Stimulated activated CD8-positive, alpha-beta memory T cell treated with anti-CD3 and anti-CD28 coated beads, Interleukin-7, amount 100 ng/mL, for 48 hours (primary cell): ENCODE data around the gene CCDC106.

Experiments used
- DNase-seq, 2 donors: peaks; one replicate each; pipeline ENCODE4 v3.0.0-alpha.2; 2020; ENCODE audit warnings: low read depth in 1 of 2; ENCODE audit errors: extremely low read depth in 1 of 2

The CCDC106 gene

DNA sequence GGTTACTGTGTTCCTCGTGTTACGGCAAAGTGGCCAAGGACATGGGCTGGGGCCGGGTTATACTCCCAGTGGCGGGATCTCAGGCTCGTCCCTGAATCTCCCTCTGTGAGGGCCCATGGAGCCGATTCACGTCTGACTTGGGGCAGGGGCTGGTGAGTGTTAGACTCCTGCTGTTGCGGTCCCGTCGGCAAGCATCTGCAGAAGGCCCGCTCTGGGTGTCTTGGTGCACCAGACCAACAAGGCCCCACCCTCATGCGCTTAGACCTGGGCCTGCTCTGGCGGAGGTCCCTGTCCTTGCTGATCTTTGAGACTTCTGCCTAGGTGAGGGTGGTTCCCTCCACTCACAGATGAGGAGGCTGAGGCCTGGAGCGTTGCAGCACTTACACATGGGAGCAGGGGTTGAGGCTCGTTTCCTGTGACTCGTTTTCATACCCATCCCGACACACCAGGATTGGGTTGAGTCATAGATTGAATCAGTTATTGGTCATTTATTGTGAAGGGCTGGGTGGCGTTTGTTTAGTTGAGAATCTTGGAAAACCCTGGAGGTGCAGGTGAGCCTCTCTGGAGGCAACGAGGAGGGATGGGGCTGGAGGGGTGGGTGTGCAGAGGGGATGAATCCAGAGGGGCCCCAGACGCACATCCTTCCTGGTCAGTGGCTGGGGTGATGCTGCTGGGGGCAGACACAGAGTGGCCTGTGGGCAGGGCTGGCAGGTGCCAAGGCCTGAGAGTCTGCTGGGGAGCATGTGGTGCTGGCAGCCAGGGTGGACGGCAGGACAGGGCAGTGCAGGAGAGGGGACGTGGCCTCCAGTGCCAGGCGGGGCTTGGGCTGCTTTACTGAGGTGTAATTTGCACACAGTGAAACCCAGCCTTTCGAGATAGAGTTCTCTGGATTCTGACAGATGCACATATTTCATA, 31.6 kb downstream of the CCDC106 start:
- no peak for DNase-seq

DNA sequence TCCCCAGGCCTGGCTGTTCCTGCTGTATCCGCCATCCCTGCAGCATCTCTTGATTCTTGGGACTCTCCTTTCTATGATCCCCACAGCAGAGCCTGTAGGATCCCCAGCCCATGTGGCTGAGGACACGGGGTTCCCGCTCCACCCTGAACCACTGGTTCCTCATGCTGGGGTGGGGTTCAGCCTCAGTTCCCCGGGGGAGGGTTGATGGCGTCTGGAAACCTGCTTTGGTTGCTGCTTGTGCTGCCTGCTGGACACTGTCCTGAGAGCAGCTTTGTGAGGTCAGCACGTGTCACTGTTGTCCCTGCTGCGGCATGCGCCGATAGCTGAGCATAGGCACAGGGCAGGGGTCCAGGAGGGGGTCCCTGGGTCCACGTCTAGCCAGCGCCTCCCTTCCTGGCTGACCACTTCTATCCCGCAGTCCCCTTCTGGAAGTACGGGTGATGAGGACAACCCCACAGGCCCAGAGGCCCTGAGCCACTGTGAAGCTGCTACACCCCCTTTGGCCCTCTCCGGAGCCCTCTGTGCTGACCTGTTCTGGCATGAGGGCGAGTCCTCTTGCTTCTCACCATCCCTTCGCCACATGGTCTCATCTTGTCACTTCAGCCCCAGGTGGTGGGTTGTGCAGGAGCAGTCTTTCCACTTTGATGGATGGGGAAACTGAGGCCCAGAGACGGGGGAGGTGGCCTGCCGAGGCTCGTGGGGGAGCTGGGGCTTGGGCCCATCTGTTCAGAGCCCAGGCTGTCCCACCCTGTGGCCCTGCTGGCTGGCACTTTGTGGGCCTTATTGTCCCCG, 32.5 kb downstream of the CCDC106 start:
- DNase-seq, result no peak

DNA sequence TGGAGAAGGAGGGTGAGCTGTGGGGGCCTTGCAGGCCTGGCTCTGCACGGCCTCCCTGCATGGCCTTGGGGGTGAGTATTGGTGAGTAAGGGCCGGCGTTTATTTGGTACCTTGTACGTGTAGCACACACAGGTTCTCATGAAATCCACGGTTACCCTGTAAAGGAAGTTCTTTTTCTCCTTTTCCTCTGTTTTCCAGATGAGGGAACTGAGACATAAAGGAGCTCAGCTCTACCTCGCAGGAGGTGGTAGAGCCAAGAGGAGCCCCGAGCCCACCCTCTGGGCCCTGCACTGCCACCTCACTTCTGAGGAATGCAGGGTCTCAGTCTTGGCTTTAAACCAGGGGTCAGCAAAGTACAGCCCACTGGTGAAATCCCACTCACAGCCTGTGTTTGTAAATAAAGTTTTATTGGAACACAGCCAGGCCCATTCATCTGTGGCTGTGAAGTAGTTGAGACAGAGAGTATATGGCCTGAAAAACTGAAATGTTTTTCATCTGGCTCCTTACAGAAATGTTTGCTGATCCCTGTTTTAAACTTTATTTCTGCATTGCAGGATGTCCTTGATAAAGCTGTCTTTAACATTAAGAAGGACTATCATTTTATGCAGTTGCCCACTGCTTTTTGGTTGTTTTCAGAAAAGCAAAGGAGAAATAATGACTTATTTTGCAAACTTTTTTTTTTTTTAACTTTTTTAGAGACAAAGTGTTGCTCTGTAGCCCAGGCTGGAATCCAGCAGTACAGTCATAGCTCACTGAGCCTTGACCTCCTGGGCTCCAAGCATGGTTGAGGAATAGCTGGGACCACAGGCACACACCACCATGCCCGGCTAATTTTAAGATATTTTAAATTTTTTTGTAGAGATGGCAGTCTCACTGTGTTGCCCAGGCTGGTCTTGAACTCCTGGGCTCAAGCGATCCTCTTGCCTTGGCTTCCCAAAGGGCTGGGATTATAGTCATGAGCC, 33.4 kb downstream of the CCDC106 start:
- DNase-seq, result no peak

DNA sequence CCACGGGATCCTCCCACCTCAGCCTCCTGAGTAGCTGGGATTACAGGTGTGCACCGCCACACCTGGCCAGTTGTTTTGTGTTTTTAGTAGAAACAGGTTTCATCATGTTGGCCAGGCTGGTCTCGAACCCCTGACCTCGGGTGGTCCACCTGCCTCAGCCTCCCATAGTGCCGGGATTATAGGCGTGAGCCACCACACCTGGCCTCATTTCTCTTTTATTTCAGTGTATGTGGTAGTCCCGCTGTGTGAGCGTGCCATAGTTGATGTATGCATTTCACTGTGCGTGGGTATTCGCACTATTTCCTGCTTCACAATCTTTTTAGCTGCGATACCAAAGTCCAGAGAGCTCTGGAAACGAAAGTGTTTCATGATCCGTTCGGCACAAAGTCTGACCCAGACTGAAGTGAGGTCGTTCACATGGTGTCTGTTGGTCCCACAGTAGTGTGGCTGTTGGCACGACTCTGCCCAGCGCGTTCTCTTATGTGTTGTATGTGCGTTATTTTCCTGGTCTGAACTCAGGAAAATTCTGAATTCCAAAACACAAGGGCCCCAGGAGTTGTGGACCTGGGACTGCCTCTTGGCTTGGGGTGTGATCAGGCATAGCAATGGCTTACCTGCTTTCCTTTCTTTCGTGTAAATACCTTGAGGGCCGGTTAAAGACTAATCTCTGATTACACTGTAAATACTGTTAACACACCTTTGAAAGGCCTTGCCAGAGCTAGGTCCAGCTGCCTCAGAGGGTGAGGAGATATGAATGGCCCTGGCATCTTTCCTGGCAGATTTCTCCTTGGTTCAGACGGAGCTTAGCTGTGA, 35.6 kb downstream of the CCDC106 start:
- no peak for DNase-seq

DNA sequence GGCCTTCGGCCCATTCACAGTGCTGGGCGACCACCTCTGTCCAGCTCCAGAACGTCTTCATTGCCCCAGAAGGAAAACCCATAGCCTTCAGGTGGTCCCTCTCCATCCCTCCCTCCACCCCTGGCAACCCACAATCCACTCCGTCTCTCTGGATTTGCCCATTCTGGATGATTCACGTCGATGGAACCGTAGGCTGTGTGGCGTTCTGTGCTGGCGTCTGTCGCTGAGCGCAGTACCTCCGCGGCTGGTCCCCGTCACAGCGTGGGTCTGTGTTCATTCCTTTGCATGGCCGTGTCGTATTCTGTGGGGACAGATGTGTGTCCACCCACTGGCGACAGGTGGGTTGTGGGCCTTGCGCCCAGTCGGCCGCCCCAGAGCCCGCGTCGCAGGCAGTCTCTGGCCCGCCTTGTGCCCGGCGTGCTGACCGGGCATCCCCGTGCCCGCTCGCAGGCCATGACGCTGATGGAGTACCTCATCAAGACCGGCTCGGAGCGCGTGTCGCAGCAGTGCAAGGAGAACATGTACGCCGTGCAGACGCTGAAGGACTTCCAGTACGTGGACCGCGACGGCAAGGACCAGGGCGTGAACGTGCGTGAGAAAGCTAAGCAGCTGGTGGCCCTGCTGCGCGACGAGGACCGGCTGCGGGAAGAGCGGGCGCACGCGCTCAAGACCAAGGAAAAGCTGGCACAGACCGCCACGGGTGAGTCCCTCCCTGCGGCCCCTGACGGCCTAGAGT, 37.1 kb downstream of the CCDC106 start:
- no peak for DNase-seq

- no peak for DNase-seq
Measured at GRCh38 chr19:55685776-55686175, 37.8 kb downstream of the CCDC106 start.

GRCh38 chr19:55686311-55687050, 38.5 kb downstream of the CCDC106 start:
- DNase-seq, result no peak

- no peak for DNase-seq
Measured at GRCh38 chr19:55687281-55688201, 39.5 kb downstream of the CCDC106 start.

- no peak for DNase-seq
Measured at GRCh38 chr19:55688422-55689218, 40.6 kb downstream of the CCDC106 start.

DNA sequence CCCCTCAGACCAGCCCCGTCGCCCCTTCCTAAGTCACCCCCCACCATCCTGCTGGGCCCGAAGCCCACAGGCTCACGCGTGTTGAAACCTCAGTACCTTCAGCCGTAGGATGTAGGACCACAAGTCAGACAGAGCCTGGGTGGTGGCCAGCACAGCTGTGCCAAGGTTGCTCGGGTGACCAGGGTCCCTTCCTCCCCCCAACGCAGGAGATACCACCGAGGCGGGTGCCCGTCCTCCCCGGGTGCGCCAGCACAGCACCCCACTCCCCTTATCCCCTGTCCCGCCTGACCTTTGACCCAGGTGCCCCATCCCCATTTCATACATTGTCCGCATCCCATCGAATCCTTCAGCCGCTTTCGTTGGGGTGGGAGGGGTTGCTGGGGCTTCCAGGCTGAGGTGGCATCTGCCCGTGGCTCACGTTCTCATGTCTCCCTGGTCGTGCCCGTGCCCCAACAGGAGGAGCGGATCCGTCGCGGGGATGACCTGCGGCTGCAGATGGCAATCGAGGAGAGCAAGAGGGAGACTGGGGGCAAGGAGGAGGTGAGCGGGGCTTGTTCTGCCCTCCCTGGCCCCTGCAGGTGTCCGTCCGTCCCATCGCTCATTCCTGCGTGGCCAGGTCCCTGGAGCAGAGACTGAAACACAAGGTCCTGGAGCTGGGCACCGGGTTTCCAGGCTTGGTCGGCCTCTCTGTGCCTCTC, 41.5 kb downstream of the CCDC106 start:
- no peak for DNase-seq

- no peak for DNase-seq
Measured at GRCh38 chr19:55690109-55690768, 42.2 kb downstream of the CCDC106 start.

DNA sequence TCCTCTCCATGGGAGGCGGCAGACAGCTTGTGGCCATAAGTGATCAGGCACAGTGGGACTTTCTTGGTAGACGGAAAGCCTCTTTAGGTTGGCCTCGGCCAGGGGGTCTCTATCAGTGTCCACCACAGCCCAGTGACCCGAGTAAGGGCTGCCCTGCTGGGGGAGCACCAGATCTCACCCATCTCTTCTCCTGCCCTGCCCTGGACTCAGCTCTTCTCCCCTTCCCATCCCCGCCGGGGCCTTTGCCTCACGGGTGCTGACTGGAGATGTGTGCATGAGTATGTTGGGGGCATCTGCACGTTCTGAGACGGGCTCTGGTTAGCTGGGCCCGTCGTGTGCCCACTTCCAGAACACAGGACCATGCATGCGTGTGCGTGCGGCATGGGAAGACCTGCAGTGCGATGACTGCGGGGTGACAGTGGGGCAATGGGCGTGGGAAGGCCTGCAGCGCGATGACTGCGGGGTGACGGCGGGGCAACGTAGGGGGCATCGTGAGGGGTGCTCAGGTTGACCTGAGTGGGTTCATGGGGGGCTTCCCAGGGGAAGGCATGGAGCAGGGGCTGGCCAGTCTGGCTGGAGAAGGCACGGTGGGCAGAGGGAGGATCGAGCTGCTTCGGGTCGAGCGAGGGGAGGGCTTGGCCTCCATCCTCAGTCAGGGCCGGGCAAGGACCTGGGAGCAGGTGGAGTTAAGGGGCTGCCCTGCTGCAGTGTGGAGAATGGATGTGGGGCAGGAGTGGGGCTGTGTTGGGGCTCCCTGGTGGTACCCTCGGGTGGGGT, 42.9 kb downstream of the CCDC106 start:
- DNase-seq, result no peak

DNA sequence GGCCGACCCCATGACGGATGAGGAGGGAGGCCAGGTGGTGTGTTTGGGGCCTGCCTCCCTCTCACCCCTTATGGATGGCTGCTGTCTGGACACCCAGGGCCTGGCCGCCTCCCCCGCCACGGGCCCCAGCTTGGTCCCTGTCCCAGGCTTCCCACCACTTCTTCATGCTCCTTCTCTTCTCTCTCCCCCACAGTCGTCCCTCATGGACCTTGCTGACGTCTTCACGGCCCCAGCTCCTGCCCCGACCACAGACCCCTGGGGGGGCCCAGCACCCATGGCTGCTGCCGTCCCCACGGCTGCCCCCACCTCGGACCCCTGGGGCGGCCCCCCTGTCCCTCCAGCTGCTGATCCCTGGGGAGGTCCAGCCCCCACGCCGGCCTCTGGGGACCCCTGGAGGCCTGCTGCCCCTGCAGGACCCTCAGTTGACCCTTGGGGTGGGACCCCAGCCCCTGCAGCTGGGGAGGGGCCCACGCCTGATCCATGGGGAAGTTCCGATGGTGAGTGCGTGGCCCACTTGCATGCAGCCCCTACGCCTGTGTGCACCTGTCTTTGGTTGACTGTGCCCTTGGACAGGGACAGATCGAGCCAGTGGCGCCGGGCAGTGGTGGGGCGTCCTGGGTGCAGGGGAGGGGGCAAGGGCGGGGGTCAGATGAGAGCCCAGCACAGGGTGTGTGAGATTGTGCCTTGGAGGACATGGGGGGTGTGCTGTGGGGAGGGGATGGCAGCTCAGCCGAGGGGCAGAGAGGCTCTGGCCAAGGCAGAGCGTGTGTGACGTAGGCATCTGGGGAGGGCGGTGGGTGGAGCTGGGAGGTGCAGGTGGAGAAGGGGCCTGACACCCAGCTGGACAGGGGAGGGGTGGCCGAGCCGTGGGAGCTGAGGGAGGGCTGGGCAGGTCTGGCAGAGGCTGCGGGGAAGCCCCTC, 43.8 kb downstream of the CCDC106 start:
- DNase-seq, result no peak

DNA sequence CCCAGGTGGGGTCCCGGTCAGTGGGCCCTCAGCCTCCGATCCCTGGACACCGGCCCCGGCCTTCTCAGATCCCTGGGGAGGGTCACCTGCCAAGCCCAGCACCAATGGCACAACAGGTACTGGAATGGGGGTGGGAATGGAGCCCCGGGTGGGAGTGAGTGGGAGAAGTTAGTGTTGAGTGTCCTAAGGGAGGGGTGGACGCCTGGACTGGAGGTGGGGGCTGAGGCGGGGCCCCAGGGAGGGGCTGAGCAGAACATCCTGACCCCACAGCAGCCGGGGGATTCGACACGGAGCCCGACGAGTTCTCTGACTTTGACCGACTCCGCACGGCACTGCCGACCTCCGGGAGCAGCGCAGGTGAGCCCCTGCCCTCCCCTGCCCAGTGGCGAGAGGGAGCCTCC, 44.7 kb downstream of the CCDC106 start:
- DNase-seq, result no peak
